Inflammatory macrophage treated with lipopolysaccharide for 4 hours (primary cell): ENCODE data around the gene CELA3B.
"Not testable (repeated sequence)": the region's sequence is repeated elsewhere in the genome, so short reads cannot be mapped to it uniquely, and the experiment has no call there.

Experiments
- DNase-seq: peaks from one replicate; pipeline ENCODE4 v3.0.0-alpha.2; 2020

The CELA3B gene

DNA sequence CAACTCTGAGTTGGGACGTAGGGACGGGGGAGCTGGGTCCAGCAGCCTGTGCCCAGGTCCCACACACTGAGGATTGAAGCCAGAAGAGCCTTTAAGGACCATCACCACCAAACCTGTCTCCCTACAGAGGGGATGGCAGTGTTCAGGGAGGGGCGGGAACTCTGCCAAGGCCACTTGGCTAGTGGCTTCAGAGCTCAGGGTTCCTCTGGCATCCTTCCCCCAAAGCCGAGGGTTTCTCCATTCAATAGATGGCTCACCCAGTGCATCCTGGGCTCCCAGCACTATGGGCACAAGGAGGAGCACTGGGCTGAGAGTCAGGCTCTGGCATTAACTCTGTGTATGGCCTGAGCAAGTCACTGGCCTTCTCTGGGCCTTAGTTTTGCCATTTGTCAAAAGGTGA lies 4.4 kb downstream of the CELA3B start:
- not testable (repeated sequence) for DNase-seq

DNA sequence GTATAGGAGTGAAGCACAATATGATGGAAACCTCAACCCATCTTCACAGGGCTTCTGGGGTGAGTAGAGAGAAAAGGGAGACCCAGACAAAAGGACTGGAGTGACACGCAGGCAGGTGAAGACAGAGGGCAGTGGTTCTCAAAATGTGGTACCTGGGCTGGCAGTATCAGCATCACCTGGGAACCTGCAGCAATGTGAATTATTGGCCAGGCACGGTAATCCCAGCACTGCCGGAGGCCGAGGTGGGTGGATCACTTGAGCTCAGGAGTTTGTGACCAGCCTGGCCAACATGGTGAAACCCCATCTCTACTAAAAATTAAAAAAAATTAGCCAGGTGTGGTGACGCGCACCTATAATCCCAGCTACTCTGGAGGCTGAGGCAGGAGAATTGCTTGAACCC lies 5.3 kb downstream of the CELA3B start:
- DNase-seq: not testable (repeated sequence)

DNA sequence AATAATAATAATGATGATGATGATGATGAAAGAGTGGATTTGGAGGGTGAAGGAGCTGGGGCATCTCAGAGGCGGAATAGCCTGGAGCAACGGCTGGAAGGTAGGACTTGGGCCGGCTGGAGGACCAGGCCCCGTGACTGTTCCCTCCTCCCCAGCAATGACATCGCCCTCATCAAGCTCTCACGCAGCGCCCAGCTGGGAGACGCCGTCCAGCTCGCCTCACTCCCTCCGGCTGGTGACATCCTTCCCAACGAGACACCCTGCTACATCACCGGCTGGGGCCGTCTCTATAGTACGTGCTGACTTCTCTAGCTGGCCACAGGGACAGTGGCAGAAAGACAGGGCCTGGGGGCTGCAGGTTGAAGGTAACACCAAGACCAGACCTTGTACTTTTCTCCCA lies 6.7 kb downstream of the CELA3B start:
- not testable (repeated sequence) for DNase-seq

DNA sequence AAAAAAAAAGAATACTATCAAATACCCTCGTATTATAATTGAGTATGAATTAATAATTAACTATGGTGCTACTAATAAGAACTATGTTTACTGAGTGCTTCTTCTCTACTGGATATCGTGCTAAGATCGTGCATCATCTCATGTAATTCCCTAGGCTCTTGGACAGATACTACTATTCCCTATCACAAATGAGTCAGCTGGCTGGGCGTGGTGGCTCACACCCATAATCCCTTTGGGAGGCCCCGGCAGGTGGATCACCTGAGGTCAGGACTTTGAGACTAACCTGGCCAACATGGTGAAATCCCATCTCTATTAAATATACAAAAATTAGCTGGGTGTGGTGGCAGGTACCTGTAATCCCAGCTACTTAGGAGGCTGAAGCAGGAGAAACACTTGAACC lies 9.1 kb downstream of the CELA3B start:
- not testable (repeated sequence) for DNase-seq

DNA sequence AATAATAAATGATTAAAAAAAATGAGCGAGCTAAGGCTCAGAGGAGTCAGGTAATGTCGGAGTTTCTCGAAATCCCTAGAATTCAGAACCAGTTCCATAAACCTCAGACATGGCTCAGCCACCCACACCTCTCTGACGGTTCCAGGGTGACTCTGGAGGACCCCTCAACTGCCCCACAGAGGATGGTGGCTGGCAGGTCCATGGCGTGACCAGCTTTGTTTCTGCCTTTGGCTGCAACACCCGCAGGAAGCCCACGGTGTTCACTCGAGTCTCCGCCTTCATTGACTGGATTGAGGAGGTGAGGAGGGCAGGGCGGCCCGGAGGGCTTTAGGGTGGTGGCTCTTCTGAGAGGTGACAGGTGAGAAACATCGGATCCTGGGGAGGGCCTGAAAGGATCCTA lies 9.6 kb downstream of the CELA3B start:
- not testable (repeated sequence) for DNase-seq

DNA sequence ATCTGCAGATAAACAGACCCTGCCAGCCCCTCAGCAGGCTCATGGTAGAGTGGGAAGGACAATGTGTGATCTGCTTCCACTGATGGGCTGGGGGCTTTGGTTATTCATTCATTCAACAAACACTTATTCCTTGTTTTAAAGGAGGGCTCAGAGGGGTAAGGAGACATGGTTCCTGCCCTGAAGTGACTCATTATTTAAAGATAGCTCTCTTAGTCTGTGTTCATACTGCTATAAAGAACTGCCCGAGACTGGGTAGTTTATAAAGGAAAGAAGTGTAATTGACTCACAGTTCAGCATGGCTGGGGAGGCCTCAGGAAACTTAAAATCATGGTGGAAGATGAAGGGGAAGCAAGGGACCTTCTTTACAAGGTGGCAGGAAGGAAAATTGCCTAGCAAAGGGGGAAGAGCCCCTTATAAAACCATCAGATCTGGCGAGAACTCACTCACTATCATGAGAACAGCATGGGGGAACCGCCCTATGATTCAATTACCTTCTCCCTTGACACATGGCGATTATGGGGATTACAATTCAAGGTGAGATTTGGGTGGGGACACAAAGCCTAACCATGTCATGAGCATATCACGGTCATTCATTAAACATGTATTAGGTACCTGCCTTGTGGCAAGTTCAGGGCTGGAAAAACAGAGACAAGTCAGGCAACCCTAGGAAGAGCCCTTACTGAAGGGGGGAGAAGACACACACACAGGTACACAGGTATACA lies 13.0 kb downstream of the CELA3B start:
- DNase-seq: not testable (repeated sequence)

DNA sequence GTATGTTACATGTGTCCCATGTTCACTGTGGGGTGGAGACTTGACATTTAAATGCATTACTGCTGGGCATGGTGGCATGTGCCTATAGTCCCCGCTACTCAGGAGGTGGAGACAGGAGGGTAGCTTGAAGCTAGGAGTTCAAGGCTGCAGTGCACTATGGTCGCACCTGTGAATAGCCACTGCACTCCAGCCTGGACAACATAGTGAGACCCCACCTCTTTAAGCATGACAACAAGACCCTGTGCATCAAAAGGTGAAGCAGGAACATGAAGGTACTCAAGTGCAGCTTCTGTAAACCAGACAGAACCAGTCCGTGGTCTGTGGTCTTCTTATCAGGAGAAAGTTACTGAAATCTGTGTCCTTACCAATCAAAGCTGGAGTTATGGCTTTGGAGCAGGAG lies 15.4 kb downstream of the CELA3B start:
- not testable (repeated sequence) for DNase-seq

DNA sequence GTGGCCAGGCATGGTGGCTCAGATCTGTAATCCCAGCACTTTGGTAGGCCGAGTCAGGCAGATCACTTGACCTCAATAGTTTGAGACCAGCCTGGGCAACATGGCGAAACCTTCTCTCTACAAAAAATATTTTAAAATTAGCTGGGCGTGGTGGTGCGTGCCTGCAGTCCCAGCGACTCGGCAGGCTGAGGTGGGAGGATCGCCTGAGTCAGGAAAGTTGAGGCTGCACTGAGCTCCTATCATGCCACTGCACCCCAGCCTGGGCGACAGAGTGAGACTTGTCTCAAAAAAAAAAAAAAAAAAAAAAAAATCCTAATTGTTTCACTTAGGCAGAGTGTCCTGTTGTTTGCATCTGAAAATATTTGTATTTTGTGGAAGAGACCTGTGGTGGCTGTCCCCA lies 17.9 kb downstream of the CELA3B start:
- not testable (repeated sequence) for DNase-seq

DNA sequence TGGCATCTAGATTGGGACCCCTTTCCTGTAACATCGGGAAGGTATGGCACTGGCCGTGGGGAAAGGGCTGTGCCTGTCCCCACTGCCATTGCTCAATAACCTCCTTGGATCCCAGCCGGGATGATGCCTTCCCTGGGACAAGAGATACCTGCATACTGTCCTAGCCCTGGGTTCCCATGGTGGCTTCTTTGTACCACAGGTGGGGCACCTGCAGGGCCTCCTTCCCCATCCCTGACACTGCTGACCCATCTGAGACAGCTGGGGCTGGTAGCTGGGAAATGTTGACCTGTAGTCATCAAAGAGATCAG lies 19.8 kb downstream of the CELA3B start:
- not testable (repeated sequence) for DNase-seq

DNA sequence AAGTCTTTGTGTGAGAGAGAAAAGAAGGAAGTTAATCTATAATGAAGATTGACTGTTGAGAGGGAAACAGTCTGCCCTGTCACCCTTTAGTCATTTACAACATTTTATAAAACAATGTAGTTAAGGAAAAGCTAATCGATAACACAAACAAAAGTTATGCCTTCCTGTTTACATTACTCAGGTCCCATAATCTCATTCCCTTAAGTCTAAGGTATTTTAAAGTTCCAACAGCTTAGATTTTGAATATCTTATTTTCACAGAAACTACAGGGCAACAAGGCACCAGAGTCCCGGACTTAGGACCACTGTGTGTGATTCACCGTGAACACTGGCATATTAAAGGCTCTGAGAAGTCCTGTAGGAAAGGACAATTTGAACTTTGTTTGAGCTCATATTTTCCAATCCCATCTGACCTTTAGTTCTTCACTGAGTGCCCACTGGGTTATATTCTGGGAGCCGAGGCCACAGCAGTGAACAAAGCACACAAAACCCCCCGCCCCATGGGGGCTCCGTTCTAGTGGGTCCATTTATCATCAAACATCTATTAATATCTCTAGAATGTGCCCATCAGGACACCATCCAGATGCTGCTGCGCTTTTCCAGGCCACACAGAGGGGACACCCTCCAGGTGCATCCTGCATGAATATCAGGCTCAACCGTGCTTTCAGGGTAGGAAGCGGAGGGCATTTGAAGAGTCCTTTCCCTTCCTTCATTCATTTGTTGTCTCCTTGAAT lies 21.2 kb downstream of the CELA3B start:
- DNase-seq: not testable (repeated sequence)

DNA sequence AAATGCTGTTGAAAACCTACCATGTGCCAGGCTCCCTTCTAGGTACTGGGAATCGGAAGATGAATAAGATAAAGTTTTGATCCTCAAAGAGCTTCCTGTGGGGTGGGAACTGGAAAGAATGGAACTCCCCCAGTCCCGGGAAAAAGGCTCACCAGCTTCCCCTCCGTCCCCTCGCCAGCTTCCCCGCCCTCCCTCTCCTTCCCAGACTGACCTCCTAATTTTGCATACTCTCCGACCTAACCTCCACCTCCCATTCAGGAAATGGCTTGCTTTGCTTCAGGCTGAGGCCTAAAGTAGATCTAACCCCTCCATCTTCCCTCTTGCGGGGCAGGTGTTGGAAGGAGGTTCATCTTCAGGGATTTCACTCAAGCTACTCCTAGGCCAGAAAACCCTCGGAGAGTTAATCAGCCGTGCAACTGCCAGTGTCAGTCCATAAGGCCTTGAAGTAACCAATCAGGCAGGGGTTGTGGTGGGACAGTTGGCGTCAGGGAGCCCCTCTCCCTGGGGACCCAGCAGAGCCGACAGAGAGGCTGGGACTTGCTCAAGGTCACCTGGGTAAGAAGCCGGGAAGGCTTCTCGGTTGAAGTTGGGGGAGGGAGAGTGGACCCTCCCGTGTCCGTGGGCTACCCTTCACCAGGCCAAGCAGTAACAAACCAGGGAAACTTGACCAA lies 21.9 kb downstream of the CELA3B start:
- not testable (repeated sequence) for DNase-seq

DNA sequence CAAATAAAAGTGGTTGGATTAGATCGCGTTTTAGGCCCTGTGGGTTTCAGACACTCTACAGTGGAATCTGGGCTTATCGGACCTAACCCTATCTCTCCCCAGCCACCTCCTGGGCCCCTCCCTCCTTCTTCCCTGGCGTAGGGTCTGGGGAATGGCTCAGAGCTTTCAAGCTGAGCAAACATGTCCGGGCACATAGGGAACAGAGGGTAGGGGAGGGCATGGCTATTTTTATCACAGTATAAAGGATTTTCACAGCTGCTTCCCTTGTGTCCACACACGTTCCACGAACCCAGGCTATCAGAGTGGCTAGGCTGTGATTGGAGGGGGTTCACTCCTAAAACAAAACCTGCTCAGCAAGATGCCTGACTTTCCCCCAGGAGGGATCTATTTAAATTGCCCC lies 22.8 kb downstream of the CELA3B start:
- not testable (repeated sequence) for DNase-seq

DNA sequence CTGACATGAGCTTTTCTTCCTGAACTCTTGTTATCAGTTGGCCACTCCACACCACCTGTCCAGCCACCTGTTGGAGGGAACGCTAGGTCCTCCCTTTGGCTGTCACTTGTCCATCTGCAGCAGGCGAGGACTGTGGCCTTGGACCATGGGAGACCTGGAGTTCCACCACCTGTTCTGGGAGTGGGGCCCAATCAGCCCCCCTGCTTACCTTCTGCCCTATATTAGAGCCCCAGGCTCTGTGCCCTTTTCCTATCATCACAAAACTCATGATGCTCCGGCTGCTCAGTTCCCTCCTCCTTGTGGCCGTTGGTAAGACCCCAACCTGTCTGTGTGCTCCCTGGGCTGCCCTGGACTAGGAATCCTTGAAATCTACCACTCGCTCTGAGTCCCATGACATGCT lies 24.6 kb downstream of the CELA3B start, which contains the start of gene CELA3A:
TSS of gene CELA3A (plus strand) at position 249 of the 400 bp plus-strand sequence. CDS start at position 267, 18 bp downstream.
- DNase-seq: no peak

DNA sequence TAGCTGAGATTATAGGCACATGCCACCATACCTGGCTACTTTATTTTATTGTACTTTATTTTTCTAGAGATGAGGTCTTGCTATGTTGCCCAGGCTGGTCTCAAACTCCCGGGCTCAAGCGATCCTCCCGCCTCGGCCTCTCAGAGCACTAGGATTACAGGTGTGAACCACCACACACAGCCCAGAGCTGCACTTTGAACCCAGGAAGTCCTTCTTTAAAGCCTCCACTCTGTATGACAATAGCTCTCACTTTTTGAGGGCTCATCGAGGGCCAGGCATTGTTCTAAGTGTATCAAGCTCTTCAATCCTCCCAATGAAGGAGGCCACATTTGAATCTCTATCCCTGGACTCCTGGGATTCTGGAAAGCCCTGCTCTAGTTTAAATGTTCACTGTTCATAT lies 25.6 kb downstream of the CELA3B start:
- not testable (repeated sequence) for DNase-seq

DNA sequence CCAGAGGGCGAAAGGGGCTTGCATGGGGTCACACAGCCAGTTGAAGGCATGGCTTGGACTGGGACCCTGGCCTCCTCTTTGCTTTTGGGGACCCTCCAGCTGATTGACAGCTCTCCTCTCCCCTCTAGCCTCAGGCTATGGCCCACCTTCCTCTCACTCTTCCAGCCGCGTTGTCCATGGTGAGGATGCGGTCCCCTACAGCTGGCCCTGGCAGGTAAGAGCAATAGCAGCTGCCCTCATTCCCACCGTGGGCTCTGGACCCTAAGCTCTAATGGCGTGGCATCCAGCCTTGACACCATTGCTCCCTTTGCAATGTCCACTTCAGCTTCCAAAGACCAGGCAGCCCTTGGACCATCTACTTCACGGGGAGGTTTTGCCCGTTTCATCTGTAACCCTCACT lies 26.1 kb downstream of the CELA3B start:
- not testable (repeated sequence) for DNase-seq

DNA sequence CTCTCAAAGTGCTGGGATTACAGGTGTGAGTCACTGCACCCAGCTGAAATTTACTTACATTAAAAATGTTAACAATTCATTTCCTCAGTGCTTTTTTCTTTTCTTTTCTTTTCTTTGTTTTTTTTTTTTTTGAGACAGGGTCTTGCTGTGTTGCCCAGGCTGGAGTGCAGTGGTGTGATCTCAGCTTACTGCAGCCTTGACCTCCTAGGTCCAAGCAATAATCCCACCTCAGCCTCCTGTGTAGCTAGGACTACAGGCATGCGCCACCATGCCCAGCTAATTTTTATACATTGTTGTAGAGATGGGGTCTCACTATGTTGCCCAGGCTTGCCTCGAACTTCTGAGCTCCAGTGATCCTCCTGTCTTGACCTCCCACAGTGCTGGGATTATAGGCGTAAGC lies 27.1 kb downstream of the CELA3B start:
- not testable (repeated sequence) for DNase-seq

DNA sequence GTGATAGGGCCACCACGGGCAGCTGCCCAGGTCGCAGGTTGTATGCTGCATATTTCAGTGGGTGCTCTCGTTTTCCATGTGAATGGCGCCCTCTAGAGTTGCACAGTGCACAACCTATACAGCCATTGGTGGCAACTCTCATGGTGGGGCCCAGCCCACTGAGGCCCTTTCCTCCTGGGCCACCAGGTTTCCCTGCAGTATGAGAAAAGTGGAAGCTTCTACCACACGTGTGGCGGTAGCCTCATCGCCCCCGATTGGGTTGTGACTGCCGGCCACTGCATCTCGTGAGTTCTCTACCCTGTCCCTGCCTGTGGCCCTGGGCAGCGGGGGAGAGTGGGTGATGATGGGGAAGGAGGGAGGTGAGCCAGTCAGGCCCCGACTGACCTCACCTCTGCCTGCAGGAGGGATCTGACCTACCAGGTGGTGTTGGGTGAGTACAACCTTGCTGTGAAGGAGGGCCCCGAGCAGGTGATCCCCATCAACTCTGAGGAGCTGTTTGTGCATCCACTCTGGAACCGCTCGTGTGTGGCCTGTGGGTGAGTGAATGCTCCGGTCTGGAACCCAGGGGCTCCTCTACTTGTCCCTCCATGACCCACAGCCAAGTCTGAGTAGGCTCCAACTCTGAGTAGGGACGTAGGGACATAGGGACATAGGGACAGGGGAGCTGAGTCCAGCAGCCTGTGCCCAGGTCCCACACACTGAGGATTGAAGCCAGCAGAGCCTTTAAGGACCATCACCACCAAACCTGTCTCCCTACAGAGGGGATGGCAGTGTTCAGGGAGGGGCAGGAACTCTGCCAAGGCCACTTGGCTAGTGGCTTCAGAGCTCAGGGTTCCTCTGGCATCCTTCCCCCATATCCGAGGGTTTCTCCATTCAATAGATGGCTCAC lies 28.7 kb downstream of the CELA3B start:
- peak; percentile 38 for DNase-seq

DNA sequence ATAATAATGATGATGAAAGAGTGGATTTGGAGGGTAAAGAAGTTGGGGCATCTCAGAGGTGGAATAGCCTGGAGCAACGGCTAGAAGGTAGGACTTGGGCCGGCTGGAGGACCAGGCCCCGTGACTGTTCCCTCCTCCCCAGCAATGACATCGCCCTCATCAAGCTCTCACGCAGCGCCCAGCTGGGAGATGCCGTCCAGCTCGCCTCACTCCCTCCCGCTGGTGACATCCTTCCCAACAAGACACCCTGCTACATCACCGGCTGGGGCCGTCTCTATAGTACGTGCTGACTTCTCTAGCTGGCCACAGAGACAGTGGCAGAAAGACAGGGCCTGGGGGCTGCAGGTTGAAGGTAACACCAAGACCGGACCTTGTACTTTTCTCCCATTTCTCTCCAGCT lies 29.9 kb downstream of the CELA3B start:
- not testable (repeated sequence) for DNase-seq

DNA sequence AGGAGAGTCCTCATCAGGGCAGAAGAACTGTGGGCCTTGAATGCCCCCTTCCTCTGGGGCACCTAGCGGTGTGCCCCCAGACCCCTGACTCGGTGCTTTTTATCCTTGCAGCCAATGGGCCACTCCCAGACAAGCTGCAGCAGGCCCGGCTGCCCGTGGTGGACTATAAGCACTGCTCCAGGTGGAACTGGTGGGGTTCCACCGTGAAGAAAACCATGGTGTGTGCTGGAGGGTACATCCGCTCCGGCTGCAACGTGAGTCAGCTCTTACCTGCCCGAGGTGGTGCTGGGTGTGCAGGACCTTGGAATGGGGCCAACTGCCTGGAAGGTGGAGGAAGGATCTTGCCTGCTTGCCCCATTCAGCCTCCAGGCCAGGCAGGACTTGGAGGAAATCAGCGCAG lies 30.4 kb downstream of the CELA3B start:
- DNase-seq: not testable (repeated sequence)

DNA sequence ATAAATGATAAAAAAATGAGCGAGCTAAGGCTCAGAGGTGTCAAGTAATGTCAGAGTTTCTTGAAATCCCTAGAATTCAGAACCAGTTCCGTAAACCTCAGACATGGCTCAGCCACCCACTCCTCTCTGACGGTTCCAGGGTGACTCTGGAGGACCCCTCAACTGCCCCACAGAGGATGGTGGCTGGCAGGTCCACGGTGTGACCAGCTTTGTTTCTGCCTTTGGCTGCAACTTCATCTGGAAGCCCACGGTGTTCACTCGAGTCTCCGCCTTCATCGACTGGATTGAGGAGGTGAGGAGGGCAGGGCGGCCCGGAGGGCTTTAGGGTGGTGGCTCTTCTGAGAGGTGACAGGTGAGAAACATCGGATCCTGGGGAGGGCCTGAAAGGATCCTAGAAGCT lies 32.7 kb downstream of the CELA3B start:
- DNase-seq: not testable (repeated sequence)

DNA sequence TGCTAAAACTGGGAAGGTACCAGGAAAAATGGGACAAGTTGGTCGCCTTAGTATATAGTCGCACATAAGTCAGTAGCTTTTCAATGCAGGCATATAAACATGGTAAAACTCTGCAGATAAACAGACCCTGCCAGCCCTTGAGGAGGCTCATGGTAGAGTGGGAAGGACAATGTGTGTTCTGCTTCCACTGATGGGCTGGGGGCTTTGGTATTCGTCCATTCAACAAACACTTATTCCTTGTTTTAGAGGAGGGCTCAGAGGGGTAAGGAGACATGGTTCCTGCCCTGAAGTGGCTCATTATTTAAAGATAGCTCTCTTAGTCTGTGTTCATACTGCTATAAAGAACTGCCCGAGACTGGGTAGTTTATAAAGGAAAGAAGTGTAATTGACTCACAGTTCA lies 35.9 kb downstream of the CELA3B start:
- not testable (repeated sequence) for DNase-seq

DNA sequence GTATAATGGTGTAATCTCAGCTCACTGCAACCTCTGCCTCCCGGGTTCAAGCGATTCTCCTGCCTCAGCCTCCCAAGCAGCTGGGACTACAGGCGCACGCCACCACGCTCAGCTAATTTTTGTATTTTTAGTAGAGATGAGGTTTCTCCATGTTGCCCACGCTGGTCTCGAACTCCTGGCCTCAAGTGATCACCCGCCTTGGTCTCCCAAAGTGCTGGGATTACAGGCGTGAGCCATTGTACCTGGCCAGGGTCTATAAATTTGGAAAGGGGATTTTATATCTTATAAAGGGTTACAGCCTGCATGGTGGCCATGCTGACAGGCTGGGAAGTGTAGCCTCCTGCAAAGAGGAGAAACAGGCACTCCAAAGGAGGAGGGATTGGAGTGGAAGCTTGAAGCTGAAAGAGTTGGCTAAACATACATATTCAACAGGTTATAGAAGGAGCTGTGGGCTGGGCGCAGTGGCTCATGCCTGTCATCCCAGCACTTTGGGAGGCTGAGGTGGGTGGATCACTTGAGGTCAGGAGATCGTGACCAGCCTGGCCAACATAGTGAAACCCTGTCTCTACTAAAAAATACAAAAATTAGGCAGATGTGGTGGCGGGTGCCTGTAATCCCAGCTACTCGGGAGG lies 37.9 kb downstream of the CELA3B start:
- not testable (repeated sequence) for DNase-seq
